Kidney epithelial cell (primary cell): ENCODE data around the gene IL23R. TPM values are rescaled to one million over a fixed set of nuclear protein-coding genes. Genes with fewer than 3 reads are reported as not detected.

ENCODE experiments used
- DNase-seq: peaks from one replicate; pipeline ENCODE4 v3.0.0-alpha.2; 2010; ENCODE audit warnings: low read depth
- H3K27me3 ChIP-seq: 2 replicates; pipeline ENCODE4 v1.6.0; 2011; ENCODE audit warnings: low read length; ENCODE audit not compliant: control insufficient read depth, insufficient read depth
- H3K36me3 ChIP-seq: 2 replicates; pipeline ENCODE4 v1.5.1; 2011; ENCODE audit warnings: low read length; ENCODE audit not compliant: control insufficient read depth, insufficient read depth
- H3K4me3 ChIP-seq: 2 replicates; pipeline ENCODE4 v1.5.1; 2011; ENCODE audit warnings: low read depth, mild to moderate bottlenecking, control low read depth, low read length
- CTCF ChIP-seq: IDR thresholded peaks from 2 replicates; pipeline ENCODE4 v1.5.1; 2011; ENCODE audit warnings: mild to moderate bottlenecking, moderate library complexity, low read length, control low read depth, inconsistent platforms; ENCODE audit not compliant: insufficient read depth, poor library complexity, severe bottlenecking
- total RNA-seq: library from RNA; depleted of rRNA; stranded (reverse); fragments of >200 nt; gene quantifications from 2 replicates; pipeline ENCODE4 v1.2.3, GENCODE V29; 2015

IL23R gene
- total RNA-seq, 1 donor from 2014 or later: not detected

DNA sequence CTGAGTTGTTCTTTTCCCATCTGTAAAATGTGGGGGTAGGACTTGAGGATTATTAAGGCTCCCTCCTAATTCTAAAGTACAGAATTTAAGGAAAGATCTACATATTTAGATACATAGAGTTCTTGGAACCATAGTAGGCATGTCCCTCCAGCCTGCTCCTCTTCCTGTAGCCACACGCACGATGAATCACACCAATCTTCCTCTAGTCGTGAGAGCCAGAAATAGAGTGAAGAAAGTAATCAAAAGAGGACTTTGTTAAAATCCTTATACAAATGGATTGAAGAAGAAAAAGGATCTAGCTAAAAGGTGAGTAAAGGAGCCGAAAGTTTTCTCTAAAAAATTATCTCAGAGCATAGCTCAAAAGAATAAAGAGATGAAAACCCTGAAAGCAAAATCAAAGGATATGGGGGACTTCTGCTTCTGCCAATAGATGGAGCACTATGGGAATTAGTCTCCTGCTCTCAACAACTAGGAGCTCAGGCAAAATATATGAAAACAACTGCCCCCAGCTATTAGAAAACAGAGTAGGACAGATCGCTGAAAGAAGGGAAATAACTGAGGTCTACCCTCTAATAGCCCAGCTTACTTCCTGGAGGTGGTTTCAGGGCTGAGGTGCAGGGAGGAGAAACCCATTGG lies 40.0 kb upstream of the IL23R start:
- DNase-seq: no peak
- TF ChIP-seq CTCF: no peak
- Histone ChIP-seq H3K27me3 (no peaks in the 10 kb centered on the region), H3K36me3 (no peaks in the 10 kb centered on the region), H3K4me3 (no peak overlapping the region)

GRCh38 chr1:67126974-67127373 lies 39.3 kb upstream of the IL23R start:
- Histone ChIP-seq H3K36me3 (no peaks in the 10 kb centered on the region), H3K27me3 (no peaks in the 10 kb centered on the region), H3K4me3 (no peak overlapping the region)
- DNase-seq: no peak
- no peak for TF ChIP-seq CTCF

DNA sequence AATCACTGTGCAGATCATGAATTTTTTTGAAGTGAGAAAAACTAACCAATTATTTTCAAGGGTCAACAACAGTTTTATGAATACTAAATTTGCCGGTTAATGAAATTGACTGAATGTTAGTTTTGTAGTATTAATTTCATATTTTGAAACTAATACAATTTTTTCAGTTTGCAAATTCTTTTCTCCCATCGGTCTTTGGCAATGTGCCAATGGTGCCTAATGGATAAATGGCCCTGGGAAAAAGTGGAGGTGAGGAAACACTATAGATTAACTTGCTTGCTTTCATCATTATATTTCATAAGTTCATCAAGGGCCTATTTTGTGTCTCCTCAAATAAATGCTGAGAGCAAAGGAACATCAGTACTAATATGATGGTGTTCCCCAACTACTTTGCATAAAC lies 35.6 kb upstream of the IL23R start:
- H3K36me3 ChIP-seq: no peaks in the 10 kb centered on the region
- DNase-seq: no peak

DNA sequence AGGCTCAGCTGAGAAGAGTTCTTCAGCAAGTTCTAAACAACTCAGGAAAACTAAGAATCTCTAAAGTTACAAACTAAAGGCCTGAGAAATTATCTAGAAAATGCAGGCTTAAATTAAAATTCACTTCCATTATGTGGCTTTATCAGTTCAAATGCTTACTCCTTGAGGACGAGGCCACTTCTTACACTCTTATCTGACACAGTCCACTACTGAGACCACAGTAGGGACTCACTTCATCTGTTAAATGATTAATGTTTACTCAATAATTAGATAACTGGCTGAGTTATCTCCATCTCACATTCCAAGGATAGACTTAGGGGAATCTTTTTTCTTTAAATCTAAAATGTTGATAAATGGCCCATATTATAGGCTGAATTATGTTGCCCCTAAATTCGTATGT lies 33.1 kb upstream of the IL23R start:
- DNase-seq: no peak
- Histone ChIP-seq H3K27me3 (no peaks in the 10 kb centered on the region), H3K36me3 (no peaks in the 10 kb centered on the region), H3K4me3 (no peak overlapping the region)
- TF ChIP-seq CTCF: no peak

More for the DNA sequence above, 35.6 kb upstream of the IL23R start:
- no peak overlapping the region for H3K4me3 ChIP-seq
- no peaks in the 10 kb centered on the region for H3K27me3 ChIP-seq
- no peak for TF ChIP-seq CTCF

DNA sequence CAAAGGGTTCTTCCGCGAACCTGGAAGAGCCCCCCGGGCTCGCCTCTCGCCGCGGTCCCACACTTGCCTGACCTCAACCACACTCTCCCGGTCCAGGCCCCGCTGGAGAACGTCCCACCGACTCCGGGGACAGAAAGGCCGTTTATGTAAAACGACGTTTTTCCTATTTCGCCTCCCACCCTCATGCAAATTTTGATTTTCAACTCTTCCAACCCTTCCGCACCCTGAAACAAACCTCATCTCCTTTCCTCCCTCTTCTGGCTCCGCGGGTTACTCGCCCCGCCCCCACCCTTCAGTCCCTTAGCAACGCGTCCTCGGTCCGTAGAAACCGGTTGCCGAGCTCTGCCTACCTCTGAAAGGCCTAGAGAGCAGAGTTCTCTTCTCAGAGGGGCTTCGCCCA lies 31.6 kb upstream of the IL23R start, which contains the start of gene C1orf141:
TSS of gene C1orf141 (minus strand) at position 276 of the 400 bp plus-strand sequence. CDS start 7,730 bp downstream, outside the sequence.
- no peak for TF ChIP-seq CTCF
- Histone ChIP-seq H3K36me3 (no peaks in the 10 kb centered on the region), H3K4me3 (peak within 1 kb of the TSS; percentile 33), H3K27me3 (no peaks in the 10 kb centered on the region)
- no peak for DNase-seq

- no peak for TF ChIP-seq CTCF
- Histone ChIP-seq H3K36me3 (no peaks in the 10 kb centered on the region), H3K27me3 (no peaks in the 10 kb centered on the region), H3K4me3 (no peak overlapping the region)
- no peak for DNase-seq
Measured at GRCh38 chr1:67135354-67135753, 30.9 kb upstream of the IL23R start.
